WERI-Rb-1 (cell line): ENCODE results near the gene SLC25A3.
A peak's percentile ranks its signal among the peaks of the same experiment; 100 is the strongest.
"Not testable (repeated sequence)": the region's sequence is repeated elsewhere in the genome, so short reads cannot be mapped to it uniquely, and the experiment has no call there.

Experiments used
- DNase-seq: peaks from one replicate; pipeline ENCODE4 v3.0.0-alpha.2; 2020
- H3K27ac ChIP-seq: fragments of 250-450 bp; sonication (Bioruptor Pico); 2 replicates; pipeline ENCODE4 v1.5.1; 2020; ENCODE audit warnings: mild to moderate bottlenecking, moderate library complexity
- H3K27me3 ChIP-seq: fragments of 250-450 bp; sonication (Bioruptor Pico); 2 replicates; pipeline ENCODE4 v1.5.1; 2021; ENCODE audit warnings: mild to moderate bottlenecking, low read depth, moderate library complexity; ENCODE audit not compliant: insufficient read depth, severe bottlenecking
- H3K36me3 ChIP-seq: fragments of 250-450 bp; sonication (Bioruptor Pico); 2 replicates; pipeline ENCODE4 v1.5.1; 2020; ENCODE audit warnings: mild to moderate bottlenecking, moderate library complexity
- H3K4me3 ChIP-seq: 2 replicates; pipeline ENCODE4 v1.5.1; 2011; ENCODE audit warnings: low read depth, mild to moderate bottlenecking, control low read depth, low read length
- H3K9me3 ChIP-seq: fragments of 250-450 bp; sonication (Bioruptor Pico); 2 replicates; pipeline ENCODE4 v1.5.1; 2021; ENCODE audit warnings: mild to moderate bottlenecking, moderate library complexity; ENCODE audit not compliant: severe bottlenecking
- TF ChIP-seq, protein P1 (sequence below): IDR thresholded peaks from 2 replicates; pipeline ENCODE4 v1.5.1; 2011; ENCODE audit warnings: low read depth, mild to moderate bottlenecking, control low read depth, inconsistent platforms, low read length

The SLC25A3 gene

GRCh38 chr12:98593351-98594049 is at the start of gene SLC25A3:
Gene SLC25A3, plus strand, starts transcription at chr12:98593686. Its CDS starts 293 bp downstream, at chr12:98593979.
- TF ChIP-seq, protein P1, sequence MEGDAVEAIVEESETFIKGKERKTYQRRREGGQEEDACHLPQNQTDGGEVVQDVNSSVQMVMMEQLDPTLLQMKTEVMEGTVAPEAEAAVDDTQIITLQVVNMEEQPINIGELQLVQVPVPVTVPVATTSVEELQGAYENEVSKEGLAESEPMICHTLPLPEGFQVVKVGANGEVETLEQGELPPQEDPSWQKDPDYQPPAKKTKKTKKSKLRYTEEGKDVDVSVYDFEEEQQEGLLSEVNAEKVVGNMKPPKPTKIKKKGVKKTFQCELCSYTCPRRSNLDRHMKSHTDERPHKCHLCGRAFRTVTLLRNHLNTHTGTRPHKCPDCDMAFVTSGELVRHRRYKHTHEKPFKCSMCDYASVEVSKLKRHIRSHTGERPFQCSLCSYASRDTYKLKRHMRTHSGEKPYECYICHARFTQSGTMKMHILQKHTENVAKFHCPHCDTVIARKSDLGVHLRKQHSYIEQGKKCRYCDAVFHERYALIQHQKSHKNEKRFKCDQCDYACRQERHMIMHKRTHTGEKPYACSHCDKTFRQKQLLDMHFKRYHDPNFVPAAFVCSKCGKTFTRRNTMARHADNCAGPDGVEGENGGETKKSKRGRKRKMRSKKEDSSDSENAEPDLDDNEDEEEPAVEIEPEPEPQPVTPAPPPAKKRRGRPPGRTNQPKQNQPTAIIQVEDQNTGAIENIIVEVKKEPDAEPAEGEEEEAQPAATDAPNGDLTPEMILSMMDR = no peak
- no peaks in the 10 kb centered on the region for H3K9me3 ChIP-seq
- peak within 1 kb of the TSS; percentile 90 for H3K27ac ChIP-seq
- DNase-seq = peak; percentile 96
- peak within 1 kb of the TSS; percentile 84 for H3K4me3 ChIP-seq
- H3K36me3 ChIP-seq = peaks cover 39% of the 10 kb centered on the region
- no peaks in the 10 kb centered on the region for H3K27me3 ChIP-seq

GRCh38 chr12:98543701-98544100 is 49.8 kb upstream of the SLC25A3 start:
- H3K36me3 ChIP-seq = peaks cover 76% of the 10 kb centered on the region
- H3K27ac ChIP-seq = no peak overlapping the region
- H3K27me3 ChIP-seq = no peaks in the 10 kb centered on the region
- no peak overlapping the region for H3K4me3 ChIP-seq
- H3K9me3 ChIP-seq = no peaks in the 10 kb centered on the region
- TF ChIP-seq, protein P1 = no peak
- DNase-seq = no peak

GRCh38 chr12:98544751-98545150 is 48.7 kb upstream of the SLC25A3 start:
- TF ChIP-seq, protein P1 = no peak
- no peak overlapping the region for H3K27ac ChIP-seq
- H3K27me3 ChIP-seq = no peaks in the 10 kb centered on the region
- no peaks in the 10 kb centered on the region for H3K9me3 ChIP-seq
- DNase-seq = no peak
- H3K4me3 ChIP-seq = no peak overlapping the region
- peaks cover 80% of the 10 kb centered on the region for H3K36me3 ChIP-seq

DNA sequence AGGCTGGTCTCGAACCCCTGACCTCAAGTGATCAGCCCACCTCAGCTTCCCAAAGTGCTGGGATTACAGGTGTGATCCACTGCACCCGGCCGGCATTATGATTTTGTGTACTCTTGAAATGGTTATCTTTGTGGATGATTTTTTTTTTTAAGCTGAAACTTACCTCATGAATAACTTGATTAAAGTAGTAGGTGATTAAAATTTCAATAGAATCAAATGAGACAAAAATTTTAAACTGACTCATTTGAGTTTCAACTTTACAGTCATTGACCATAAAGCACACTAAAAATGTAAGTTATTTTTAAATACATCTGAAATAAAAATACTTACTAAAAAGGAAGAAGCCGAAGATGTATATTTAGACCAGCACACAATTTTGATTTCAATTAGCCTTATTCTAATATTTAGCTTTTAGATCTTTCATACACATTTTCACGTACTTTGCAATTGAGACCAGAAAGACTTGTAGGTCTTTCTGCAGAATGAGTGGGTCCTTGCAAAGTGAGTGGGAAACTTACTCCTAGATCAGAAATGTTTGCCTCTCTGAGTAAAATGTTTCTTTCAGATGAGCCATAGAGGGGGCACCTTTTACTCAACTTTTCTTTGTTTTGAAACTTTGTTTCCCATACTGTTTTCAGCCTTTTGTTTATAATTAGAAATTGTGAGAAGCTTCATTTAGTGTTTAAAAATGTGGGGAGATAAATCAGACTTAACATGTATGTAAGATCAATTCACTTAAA is 43.9 kb upstream of the SLC25A3 start:
- H3K27ac ChIP-seq = no peak overlapping the region
- peaks cover 67% of the 10 kb centered on the region for H3K36me3 ChIP-seq
- H3K9me3 ChIP-seq = no peaks in the 10 kb centered on the region
- H3K27me3 ChIP-seq = no peaks in the 10 kb centered on the region
- TF ChIP-seq, protein P1 = no peak
- H3K4me3 ChIP-seq = no peak overlapping the region
- no peak for DNase-seq

GRCh38 chr12:98551787-98552186 is 41.7 kb upstream of the SLC25A3 start:
- Histone ChIP-seq H3K4me3 (no peak overlapping the region), H3K27me3 (no peaks in the 10 kb centered on the region), H3K36me3 (peaks cover 50% of the 10 kb centered on the region), H3K27ac (no peak overlapping the region), H3K9me3 (no peaks in the 10 kb centered on the region)
- DNase-seq = no peak
- TF ChIP-seq, protein P1 = no peak

DNA sequence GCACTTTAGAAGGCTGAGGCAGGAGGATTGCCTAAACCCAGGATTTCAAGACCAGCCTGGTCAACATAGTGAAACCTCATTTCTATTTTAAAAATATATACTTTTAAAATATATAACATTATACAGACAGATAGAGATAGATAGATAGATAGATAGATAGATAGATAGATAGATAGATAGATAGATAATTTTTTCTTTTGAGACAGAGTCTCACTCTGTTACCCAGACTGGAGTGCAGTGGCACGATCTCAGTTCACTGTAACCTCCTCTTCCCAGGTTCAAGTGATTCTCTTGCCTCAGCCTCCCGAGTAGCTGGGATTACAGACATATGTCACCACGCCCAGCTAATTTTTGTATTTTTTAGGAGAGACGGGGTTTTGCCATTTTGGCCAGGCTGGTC is 35.4 kb upstream of the SLC25A3 start:
- H3K36me3 ChIP-seq, H3K9me3 ChIP-seq, DNase-seq, H3K27ac ChIP-seq, H3K4me3 ChIP-seq, H3K27me3 ChIP-seq: not testable (repeated sequence)
